Upper lobe of left lung (tissue), 4 donors: ENCODE data around the gene ATG9B.
A peak's percentile ranks its signal among the peaks of the same experiment; 100 is the strongest.

Experiments
- EP300 ChIP-seq, 4 donors: sonication (generic); formaldehyde crosslinking; IDR thresholded peaks; one replicate each; pipeline ENCODE4 v1.5.1; 2017; ENCODE audit warnings: antibody characterized with exemption in 4 of 4, control low read depth in 2 of 4
- POLR2A ChIP-seq, 4 donors: fragments of 450-650 bp; IDR thresholded peaks; one replicate each; pipeline ENCODE4 v1.5.1; 2016 to 2017; ENCODE audit warnings: antibody characterized with exemption in 4 of 4, mild to moderate bottlenecking in 2 of 4
- POLR2AphosphoS5 ChIP-seq, 2 donors: sonication (generic); formaldehyde crosslinking; IDR thresholded peaks; one replicate each; pipeline ENCODE4 v1.5.1; 2017; ENCODE audit warnings: antibody characterized with exemption in 2 of 2
- TF ChIP-seq, protein P1 (sequence below), 6 experiments: fragments of 450-650 bp in 4 of 6; fragments of 200-600 bp in 2 of 6; sonication (generic) in 2 of 6; IDR thresholded peaks; one replicate each; pipeline ENCODE4 v1.5.1; 2016 to 2019; ENCODE audit warnings: antibody characterized with exemption in 6 of 6

DNA sequence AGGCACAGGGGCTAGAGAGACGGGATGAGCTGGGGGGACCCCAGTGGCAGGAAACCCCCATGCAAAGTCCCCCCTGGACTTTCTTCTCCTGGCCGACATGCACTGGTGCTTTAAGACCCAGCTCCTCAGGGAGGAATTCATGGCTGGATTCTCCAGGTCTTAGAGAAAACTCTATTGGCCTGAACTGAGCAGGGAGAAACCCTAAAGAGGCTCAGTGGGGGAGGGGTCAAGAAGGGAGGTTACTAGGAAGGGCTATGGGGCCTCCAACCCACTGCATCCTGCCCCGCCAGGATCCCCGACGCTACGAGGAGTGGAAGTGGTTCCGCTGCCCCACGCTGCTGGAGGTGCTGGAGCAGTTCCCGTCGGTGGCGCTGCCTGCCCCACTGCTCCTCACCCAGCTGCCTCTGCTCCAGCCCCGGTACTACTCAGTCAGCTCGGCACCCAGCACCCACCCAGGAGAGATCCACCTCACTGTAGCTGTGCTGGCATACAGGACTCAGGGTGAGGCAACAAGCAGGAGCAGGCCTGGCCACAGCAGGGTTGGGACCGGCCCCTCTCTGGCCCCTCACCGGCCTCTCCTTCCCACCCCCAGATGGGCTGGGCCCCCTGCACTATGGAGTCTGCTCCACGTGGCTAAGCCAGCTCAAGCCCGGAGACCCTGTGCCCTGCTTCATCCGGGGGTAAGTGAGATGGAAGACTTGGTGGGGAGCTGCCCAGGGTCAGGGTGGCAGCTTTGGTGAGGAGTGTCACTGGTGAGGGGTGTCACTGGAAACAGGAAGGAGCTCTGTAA, 13.8 kb downstream of the ATG9B start:
- no peak for TF ChIP-seq POLR2AphosphoS5 (IDR thresholded peaks at IDR 0.05)
- TF ChIP-seq EP300 (IDR thresholded peaks at IDR 0.05): no peak
- TF ChIP-seq, protein P1, sequence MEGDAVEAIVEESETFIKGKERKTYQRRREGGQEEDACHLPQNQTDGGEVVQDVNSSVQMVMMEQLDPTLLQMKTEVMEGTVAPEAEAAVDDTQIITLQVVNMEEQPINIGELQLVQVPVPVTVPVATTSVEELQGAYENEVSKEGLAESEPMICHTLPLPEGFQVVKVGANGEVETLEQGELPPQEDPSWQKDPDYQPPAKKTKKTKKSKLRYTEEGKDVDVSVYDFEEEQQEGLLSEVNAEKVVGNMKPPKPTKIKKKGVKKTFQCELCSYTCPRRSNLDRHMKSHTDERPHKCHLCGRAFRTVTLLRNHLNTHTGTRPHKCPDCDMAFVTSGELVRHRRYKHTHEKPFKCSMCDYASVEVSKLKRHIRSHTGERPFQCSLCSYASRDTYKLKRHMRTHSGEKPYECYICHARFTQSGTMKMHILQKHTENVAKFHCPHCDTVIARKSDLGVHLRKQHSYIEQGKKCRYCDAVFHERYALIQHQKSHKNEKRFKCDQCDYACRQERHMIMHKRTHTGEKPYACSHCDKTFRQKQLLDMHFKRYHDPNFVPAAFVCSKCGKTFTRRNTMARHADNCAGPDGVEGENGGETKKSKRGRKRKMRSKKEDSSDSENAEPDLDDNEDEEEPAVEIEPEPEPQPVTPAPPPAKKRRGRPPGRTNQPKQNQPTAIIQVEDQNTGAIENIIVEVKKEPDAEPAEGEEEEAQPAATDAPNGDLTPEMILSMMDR (IDR thresholded peaks at IDR 0.05): no peak
- peak in 1 of 4 donors; percentile 0 for TF ChIP-seq POLR2A (IDR thresholded peaks at IDR 0.05)
